SIG-M5 treated with dmso at 0.1 percent for 504 hours (cell line): ENCODE results near the gene UHRF1.
A peak's percentile ranks its signal among the peaks of the same experiment; 100 is the strongest.
"Not testable (repeated sequence)": the region's sequence is repeated elsewhere in the genome, so short reads cannot be mapped to it uniquely, and the experiment has no call there.

Experiments
- DNase-seq: peaks from one replicate; lab custom pipeline; 2025; ENCODE audit not compliant: unreplicated experiment; lab: John Stamatoyannopoulos, UW

Gene UHRF1

GRCh38 chr19:4909156-4909896, at the start of gene UHRF1:
Gene UHRF1 (plus strand): TSS chr19:4909501. CDS start chr19:4910886, 1,385 bp downstream.
- peak; percentile 48 for DNase-seq

DNA sequence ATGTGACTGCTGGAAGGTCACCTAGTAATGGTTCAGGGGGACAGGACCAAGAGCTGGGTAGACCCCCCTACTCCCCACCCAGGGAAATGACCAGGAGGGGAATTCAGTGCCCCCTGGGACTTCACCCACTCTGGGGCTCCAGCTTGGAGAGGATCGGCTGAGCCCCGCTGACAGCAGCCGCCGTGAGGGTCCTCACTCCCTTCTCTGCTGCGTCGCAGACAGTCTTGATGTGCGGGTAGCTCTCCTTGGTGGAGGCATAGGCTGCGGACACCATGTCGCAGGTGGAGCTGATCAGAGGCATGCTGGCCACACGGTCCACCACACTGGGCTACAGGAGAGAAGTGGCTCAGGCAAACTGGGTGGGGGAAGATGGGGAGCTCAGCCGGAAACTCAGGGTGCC, 49.6 kb upstream of the UHRF1 start:
- no peak for DNase-seq

- DNase-seq, result no peak
These were observed 48.2 kb upstream of the UHRF1 start for GRCh38 chr19:4861147-4861546.

DNA sequence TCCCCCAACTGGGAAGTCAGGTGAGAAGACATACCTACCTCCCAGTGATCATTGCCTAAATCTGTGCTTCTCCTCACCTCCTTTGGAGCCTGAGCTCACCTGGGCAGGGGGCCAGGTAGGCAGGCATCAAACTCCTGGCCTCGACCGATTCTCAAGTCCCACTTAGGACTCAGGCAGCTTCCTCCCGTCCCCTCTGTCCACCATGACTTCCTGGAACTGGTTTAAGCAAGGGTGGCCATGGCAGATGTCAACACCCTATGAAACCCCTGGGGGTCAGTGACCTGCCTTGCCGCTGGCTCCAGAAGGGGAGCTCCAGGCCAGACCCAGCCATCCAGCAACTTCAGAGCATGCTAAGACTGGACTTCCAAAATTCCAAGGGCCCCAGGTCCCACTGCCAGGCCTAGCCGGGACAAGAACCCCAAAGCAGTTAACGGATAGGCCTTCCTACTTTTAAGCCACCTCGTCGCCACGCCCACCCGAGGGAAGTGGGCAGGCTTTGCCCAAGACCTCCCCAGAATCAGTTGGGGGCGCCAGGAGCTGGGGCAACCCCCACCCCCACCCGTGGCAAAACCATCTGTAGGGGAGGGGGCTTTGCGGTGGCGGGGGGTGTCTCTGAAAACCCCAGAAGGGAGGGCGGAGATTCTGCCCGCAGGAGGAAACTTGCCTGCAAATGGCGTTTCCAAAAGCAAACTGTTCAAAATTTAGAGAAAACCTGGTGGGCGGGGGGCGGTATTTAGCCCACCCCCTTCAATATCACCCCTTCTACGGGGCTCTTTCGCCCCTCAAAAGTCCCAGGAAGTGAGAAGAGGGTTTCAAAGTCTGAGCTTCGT, 42.5 kb upstream of the UHRF1 start:
- DNase-seq, result peak; percentile 39

GRCh38 chr19:4867534-4868285, 41.6 kb upstream of the UHRF1 start, which contains the start of gene PLIN3:
Gene PLIN3 (minus strand): TSS chr19:4867667. CDS start chr19:4861394, 6,273 bp downstream.
- peak; percentile 77 for DNase-seq

GRCh38 chr19:4868286-4868834, 40.9 kb upstream of the UHRF1 start:
- no peak for DNase-seq

- DNase-seq, result peak; percentile 91
These were observed 39.1 kb upstream of the UHRF1 start for GRCh38 chr19:4870025-4870700.

DNA sequence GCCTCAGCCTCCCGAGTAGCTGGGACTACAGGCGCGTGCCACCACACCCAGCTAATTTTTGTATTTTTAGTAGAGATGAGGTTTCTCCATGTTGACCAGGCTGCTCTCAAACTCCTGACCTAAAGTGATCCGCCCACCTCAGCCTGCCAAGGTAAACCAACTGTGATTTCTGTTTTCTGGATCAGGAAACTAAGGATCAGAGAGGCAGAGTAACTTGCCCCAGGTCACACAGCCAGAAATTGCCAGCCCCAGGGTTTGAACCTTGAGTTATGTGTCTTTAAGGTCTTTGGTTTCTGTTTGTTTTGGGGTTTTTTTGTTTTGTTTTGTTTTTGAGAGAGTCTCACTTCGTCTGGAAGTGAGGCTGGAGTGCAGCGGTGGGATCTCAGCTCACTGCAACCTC, 37.6 kb upstream of the UHRF1 start:
- DNase-seq, result no peak

- no peak for DNase-seq
These were observed 35.4 kb upstream of the UHRF1 start for GRCh38 chr19:4873930-4874329.

DNA sequence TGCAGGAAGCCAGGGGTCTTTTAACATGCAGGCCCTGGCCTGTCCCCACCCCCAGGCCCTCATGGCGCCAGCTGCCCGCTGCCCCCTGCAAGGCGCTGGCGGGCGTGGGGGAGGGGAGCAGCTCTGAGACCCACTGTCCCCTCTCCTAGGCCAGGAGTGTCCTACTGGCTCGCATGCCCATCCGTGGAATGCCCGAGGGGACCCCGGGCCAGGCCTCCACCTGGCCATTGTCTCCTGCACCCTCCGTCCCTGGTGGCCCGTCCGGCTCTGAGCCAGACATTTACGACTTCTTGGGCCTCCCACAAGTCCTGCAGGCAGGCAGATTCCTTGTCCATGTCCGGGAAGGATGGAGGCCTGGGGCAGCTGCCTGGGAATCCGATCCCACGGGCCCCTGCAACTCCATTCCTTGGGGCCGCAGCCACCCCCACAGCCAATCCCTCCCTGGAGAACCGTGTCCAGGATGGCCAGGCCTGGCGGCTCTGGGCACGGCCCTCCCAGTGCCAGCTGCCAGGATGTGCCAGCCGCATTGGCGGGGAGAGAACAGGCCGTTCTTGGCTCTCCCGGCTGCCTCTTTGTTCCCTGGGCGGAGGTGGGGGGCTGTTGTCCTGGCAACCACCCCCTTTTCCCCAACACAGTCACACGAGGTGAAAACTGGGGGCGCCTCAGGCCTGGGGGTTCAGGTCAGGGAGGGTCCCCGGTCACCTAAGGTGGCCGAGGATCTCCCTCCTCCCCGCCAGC, 31.4 kb upstream of the UHRF1 start:
- no peak for DNase-seq

GRCh38 chr19:4878491-4878968, 30.8 kb upstream of the UHRF1 start:
- no peak for DNase-seq

GRCh38 chr19:4879041-4879440, 30.3 kb upstream of the UHRF1 start:
- DNase-seq, result no peak

DNA sequence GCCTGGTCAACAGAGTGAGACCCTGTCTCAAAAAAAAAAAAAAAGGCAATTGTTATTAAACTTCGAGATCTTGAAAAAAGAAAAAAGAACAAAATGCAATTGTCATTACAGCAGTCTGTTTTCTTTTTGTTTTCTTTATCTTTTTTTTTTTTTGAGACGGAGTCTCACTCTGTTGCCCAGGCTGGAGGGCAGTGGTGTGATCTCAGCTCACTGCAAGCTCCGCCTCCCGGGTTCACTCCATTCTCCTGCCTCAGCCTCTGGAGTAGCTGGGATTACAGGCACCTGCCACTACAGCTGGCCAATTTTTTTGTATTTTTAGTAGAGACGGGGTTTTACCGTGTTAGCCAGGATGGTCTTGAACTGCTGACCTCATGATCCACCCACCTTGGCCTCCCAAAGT, 26.4 kb upstream of the UHRF1 start:
- not testable (repeated sequence) for DNase-seq

DNA sequence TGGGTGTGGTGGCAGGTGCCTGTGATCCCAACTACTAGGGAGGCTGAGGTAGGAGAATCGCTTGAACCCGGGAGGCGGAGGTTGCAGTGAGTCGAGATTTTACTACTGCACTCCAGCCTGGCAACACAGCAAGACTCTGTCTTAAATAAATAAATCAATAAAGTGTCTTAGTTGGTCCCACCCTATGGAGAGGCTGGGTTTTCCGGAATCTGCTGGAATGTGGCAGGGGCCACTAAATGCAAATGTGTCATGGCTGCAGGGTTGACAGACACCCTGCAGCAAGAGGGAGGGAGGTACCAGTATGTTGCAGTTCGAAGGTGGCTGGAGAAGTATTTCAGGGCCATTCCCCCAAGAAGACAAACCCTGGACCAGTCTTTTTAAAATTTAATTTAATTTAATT, 24.3 kb upstream of the UHRF1 start:
- DNase-seq, result not testable (repeated sequence)

DNA sequence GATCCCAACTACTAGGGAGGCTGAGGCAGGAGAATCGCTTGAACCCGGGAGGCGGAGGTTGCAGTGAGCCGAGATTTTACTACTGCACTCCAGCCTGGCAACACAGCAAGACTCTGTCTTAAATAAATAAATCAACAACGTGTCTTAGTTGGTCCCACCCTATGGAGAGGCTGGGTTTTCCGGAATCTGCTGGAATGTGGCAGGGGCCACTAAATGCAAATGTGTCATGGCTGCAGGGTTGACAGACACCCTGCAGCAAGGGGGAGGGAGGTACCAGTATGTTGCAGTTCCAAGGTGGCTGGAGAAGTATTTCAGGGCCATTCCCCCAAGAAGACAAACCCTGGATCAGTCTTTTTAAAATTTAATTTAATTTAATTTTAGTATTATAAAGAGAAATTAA, 21.5 kb upstream of the UHRF1 start:
- not testable (repeated sequence) for DNase-seq

DNA sequence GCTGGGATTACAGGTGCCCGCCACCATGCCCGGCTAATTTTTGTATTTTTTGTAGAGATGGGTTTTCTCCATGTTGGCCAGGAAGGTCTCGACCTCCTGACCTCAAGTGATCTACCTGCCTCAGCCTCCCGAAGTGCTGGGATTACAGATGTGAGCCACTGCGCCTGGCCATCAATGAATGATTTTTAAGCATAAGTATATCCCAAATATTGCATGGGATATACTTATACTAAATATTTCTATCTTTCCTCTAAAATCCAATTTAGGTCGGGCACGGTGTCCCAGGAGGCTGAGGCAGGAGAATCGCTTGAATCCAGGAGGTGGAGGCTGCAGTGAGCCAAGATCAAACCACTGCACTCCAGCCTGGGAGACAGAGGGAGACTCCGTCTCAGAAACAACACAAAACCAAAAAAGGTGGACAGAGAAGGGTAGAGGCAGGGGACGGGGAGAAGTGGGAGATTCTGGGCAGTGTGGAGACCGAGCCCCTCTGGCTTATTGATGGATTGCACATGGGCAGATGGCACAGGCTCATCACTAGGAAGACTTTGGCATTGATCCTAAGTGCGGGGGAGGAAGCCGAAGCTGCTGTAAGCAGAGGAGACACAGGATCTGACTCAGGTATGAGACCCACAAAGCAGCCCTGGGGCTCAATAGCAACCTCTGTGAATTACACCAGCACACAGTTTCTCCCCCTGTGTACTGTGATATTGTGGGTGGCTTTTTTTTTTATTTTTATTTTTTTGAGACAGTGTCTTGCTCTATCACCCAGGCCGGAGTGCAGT, 20.1 kb upstream of the UHRF1 start:
- DNase-seq, result no peak

GRCh38 chr19:4891066-4891465, 18.2 kb upstream of the UHRF1 start:
- no peak for DNase-seq

- not testable (repeated sequence) for DNase-seq
These were observed 16.3 kb upstream of the UHRF1 start for GRCh38 chr19:4892962-4893361.

DNA sequence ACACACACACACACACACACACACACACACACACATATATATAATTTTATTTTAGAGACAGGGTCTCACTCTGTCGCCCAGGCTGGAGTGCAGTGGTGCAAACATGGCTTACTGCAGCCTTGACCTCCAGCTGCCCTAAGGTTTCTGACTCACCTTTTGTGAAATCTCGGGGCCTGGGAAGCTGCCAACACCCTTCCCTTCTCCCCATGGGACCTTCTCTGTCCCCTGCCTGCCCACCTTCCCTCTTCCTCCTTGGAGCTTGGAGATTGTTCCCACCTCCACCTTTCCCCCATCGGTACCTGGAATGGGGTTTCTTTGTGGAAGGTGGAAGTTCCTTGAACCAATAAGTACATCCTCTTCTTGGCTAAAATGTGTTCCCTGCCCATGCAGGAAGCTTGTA, 12.9 kb upstream of the UHRF1 start:
- DNase-seq, result no peak
